Liver (tissue), 9 donors: Measurements from ENCODE around the gene C16orf89. TPM values are rescaled to one million over a fixed set of nuclear protein-coding genes. Genes with fewer than 3 reads are reported as not detected.

Experiments
- DNase-seq: peaks from one replicate; pipeline ENCODE4 v3.0.0-alpha.2; 2017; ENCODE audit warnings: low spot score
- H3K27ac ChIP-seq, 2 donors: one replicate each; pipeline ENCODE4 v1.7.0; 2013; ENCODE audit warnings: inconsistent platforms in 2 of 2, low read length in 2 of 2, control low read depth in 1 of 2, low read depth in 1 of 2, mild to moderate bottlenecking in 1 of 2
- H3K27me3 ChIP-seq, 4 donors: one replicate each; pipeline versions ENCODE4 v1.6.1 to v1.7.0; 2013; ENCODE audit warnings: low read length in 3 of 4, inconsistent platforms in 1 of 4, mild to moderate bottlenecking in 1 of 4, moderate library complexity in 1 of 4; ENCODE audit not compliant: control insufficient read depth in 4 of 4, insufficient read depth in 4 of 4
- H3K36me3 ChIP-seq, 4 donors: one replicate each; pipeline versions ENCODE4 v1.6.1 to v1.7.0; 2013; ENCODE audit warnings: low read length in 3 of 4, mild to moderate bottlenecking in 3 of 4, low read depth in 1 of 4, moderate library complexity in 1 of 4; ENCODE audit not compliant: control insufficient read depth in 4 of 4, insufficient read depth in 3 of 4
- H3K4me1 ChIP-seq, 4 donors: one replicate each; pipeline versions ENCODE4 v1.6.1 to v1.7.0; 2013; ENCODE audit warnings: low read length in 3 of 4, mild to moderate bottlenecking in 3 of 4, moderate library complexity in 1 of 4; ENCODE audit not compliant: control insufficient read depth in 4 of 4, insufficient read depth in 4 of 4
- H3K4me3 ChIP-seq, 3 donors: one replicate each; pipeline versions ENCODE4 v1.6.1 to v1.7.0; 2013; ENCODE audit warnings: low read length in 3 of 3, control low read depth in 1 of 3, low read depth in 1 of 3, mild to moderate bottlenecking in 1 of 3
- H3K9ac ChIP-seq, 2 donors: one replicate each; pipeline ENCODE4 v1.7.0; 2013; ENCODE audit warnings: low read length in 2 of 2, mild to moderate bottlenecking in 2 of 2, moderate library complexity in 2 of 2, control low read depth in 1 of 2, low read depth in 1 of 2
- H3K9me3 ChIP-seq, 4 donors: one replicate each; pipeline versions ENCODE4 v1.6.1 to v1.7.0; 2013; ENCODE audit warnings: low read length in 3 of 4; ENCODE audit not compliant: control insufficient read depth in 4 of 4
- ATF3 ChIP-seq: IDR thresholded peaks from 2 replicates; pipeline ENCODE4 v1.6.1; 2016; ENCODE audit warnings: antibody characterized with exemption
- CTCF ChIP-seq: fragments of 150-350 bp; IDR thresholded peaks from 2 replicates; pipeline ENCODE4 v1.5.1; 2017; ENCODE audit warnings: improper control_type of control experiment, low read depth, low read length; ENCODE audit not compliant: missing input control
- EGR1 ChIP-seq, 2 donors: IDR thresholded peaks; 2 replicates each; pipeline ENCODE4 v1.6.1; 2016 to 2018; ENCODE audit warnings: antibody characterized with exemption in 2 of 2, low read depth in 2 of 2
- FOXA1 ChIP-seq: IDR thresholded peaks from 2 replicates; pipeline ENCODE4 v1.6.1; 2016; ENCODE audit warnings: antibody characterized with exemption
- FOXA2 ChIP-seq: IDR thresholded peaks from 2 replicates; pipeline ENCODE4 v1.6.1; 2016; ENCODE audit warnings: antibody characterized with exemption
- GABPA ChIP-seq, 2 donors: IDR thresholded peaks in 1 of 2; conservative IDR thresholded peaks in 1 of 2; 2 replicates each; pipeline ENCODE4 v1.6.1; 2016; ENCODE audit warnings: antibody characterized with exemption in 2 of 2, mild to moderate bottlenecking in 1 of 2, moderate library complexity in 1 of 2
- HNF4A ChIP-seq, 2 donors: conservative IDR thresholded peaks; 2 replicates each; pipeline ENCODE4 v1.6.1; 2016; ENCODE audit warnings: antibody characterized with exemption in 2 of 2, mild to moderate bottlenecking in 2 of 2
- JUND ChIP-seq, 2 donors: IDR thresholded peaks; 2 replicates each; pipeline ENCODE4 v1.6.1; 2016; ENCODE audit warnings: antibody characterized with exemption in 2 of 2
- MAX ChIP-seq: IDR thresholded peaks from 2 replicates; pipeline ENCODE4 v1.6.1; 2016; ENCODE audit warnings: antibody characterized with exemption
- RAD21 ChIP-seq, 2 donors: IDR thresholded peaks; 2 replicates each; pipeline ENCODE4 v1.6.1; 2016; ENCODE audit warnings: antibody characterized with exemption in 2 of 2, mild to moderate bottlenecking in 2 of 2
- REST ChIP-seq: IDR thresholded peaks from 2 replicates; pipeline ENCODE4 v1.6.1; 2016; ENCODE audit warnings: antibody characterized with exemption, mild to moderate bottlenecking
- RXRA ChIP-seq, 2 donors: IDR thresholded peaks; 2 replicates each; pipeline ENCODE4 v1.6.1; 2017 to 2018; ENCODE audit warnings: antibody characterized with exemption in 2 of 2, mild to moderate bottlenecking in 1 of 2
- SP1 ChIP-seq: IDR thresholded peaks from 2 replicates; pipeline ENCODE4 v1.6.1; 2018; ENCODE audit warnings: antibody characterized with exemption, mild to moderate bottlenecking
- TAF1 ChIP-seq: conservative IDR thresholded peaks from 2 replicates; pipeline ENCODE4 v1.6.1; 2016; ENCODE audit warnings: antibody characterized with exemption, mild to moderate bottlenecking
- YY1 ChIP-seq: IDR thresholded peaks from 2 replicates; pipeline ENCODE4 v1.6.1; 2016; ENCODE audit warnings: antibody characterized with exemption, mild to moderate bottlenecking
- ZBTB33 ChIP-seq: IDR thresholded peaks from 2 replicates; pipeline ENCODE4 v1.6.1; 2016; ENCODE audit warnings: antibody characterized with exemption
- WGBS: extraction: QIAGEN DNeasy Blood & Tissue Kit; methylation state at CpG from one replicate; pipeline ENCODE4 v1.1.7; 2013; 5-methylcytosine and 5-hydroxymethylcytosine counted together
- polyA plus RNA-seq, 2 donors: library from polyadenylated mRNA; stranded (reverse) in 1 of 2; unstranded in 1 of 2; fragments of 200-250 nt in 1 of 2; fragments of >200 nt in 1 of 2; fragmentation: Nextera tagmentation in 1 of 2; extraction: Ambion mirVana in 1 of 2; gene quantifications; one replicate each; pipeline versions ENCODE4 v1.2.1 to v1.2.3, GENCODE V29; 2013 to 2015
- total RNA-seq, 2 donors: library from RNA; depleted of rRNA; stranded (reverse); fragments of >200 nt; gene quantifications; one replicate each; pipeline ENCODE4 v1.2.3, GENCODE V29; 2014
- donor health status: healthy.
- donor health status: healthy.
- donor health status: healthy.
- donor health status: healthy.
- donor health status: healthy.

Gene C16orf89
- total and polyA plus RNA-seq, 4 donors = 0.25 to 0.61 TPM; not detected in 2

GRCh38 chr16:5018793-5019192, 47.0 kb downstream of the C16orf89 start:
- no peak overlapping the region for H3K4me3 ChIP-seq
- H3K36me3 ChIP-seq = no peaks in the 10 kb centered on the region
- H3K9me3 ChIP-seq = no peaks in the 10 kb centered on the region
- TF ChIP-seq SP1 = no peak
- TF ChIP-seq GABPA (IDR thresholded peaks at IDR 0.05 in 1 of 2, conservative IDR thresholded peaks at IDR 0.05 in 1 of 2) = no peak
- no peak for TF ChIP-seq FOXA1
- no peak for TF ChIP-seq ZBTB33
- TF ChIP-seq CTCF = no peak
- TF ChIP-seq RAD21 (IDR thresholded peaks at IDR 0.05) = no peak
- no peak for TF ChIP-seq ATF3
- no peak for TF ChIP-seq EGR1 (IDR thresholded peaks at IDR 0.05; ENCODE audit: low read depth in 2 of 2)
- no peaks in the 10 kb centered on the region for H3K27me3 ChIP-seq
- no peak for DNase-seq
- no peak overlapping the region for H3K9ac ChIP-seq
- H3K27ac ChIP-seq = no peak overlapping the region
- no peaks in the 10 kb centered on the region for H3K4me1 ChIP-seq
- WGBS = 61% methylated on average over 9 of the region's 9 CpGs

GRCh38 chr16:5017678-5017969, 48.1 kb downstream of the C16orf89 start:
- no peak for DNase-seq
- Histone ChIP-seq H3K36me3 (no peaks in the 10 kb centered on the region), H3K9me3 (no peaks in the 10 kb centered on the region), H3K27me3 (no peaks in the 10 kb centered on the region), H3K27ac (no peak overlapping the region), H3K4me3 (no peak overlapping the region), H3K9ac (no peak overlapping the region), H3K4me1 (no peaks in the 10 kb centered on the region)
- TF ChIP-seq ATF3 = no peak
- no peak for TF ChIP-seq JUND (IDR thresholded peaks at IDR 0.05)
- no peak for TF ChIP-seq EGR1 (IDR thresholded peaks at IDR 0.05; ENCODE audit: low read depth in 2 of 2)
- TF ChIP-seq CTCF = no peak
- no peak for TF ChIP-seq YY1
- no peak for TF ChIP-seq ZBTB33
- no peak for TF ChIP-seq RAD21 (IDR thresholded peaks at IDR 0.05)
- no peak for TF ChIP-seq RXRA (IDR thresholded peaks at IDR 0.05)
- TF ChIP-seq REST = no peak
- TF ChIP-seq TAF1 = no peak
- TF ChIP-seq MAX = no peak
- no peak for TF ChIP-seq GABPA (IDR thresholded peaks at IDR 0.05 in 1 of 2, conservative IDR thresholded peaks at IDR 0.05 in 1 of 2)
- TF ChIP-seq HNF4A (conservative IDR thresholded peaks at IDR 0.05) = no peak
- TF ChIP-seq FOXA1 = no peak
- TF ChIP-seq FOXA2 = no peak
- no peak for TF ChIP-seq SP1
- 88% methylated on average over 5 of the region's 5 CpGs for WGBS
